ENCODE data around the gene RBM38.

The RBM38 gene

DNA sequence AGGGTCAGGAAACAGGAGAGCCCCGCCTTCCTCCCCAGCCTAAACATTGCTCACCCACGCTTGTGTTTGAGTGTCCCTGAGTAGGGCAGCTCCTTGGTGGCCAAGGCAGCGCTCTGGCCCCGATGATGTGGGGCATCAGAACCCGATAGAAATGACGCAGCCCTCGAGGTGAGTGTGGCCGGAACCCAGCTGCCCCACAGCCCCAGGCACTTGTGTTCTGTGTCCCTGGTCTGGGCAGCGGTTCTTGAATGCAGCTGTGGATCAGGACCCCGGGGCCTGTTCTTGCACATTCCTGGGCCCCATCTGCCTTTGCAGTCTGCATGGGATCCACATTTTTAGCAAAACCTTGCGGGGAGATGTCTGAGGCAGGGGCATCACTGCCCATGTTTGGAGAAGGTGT lies 12.8 kb downstream of the RBM38 start:
- DNase-seq (ENCODE audit: low spot score) = no peak

DNA sequence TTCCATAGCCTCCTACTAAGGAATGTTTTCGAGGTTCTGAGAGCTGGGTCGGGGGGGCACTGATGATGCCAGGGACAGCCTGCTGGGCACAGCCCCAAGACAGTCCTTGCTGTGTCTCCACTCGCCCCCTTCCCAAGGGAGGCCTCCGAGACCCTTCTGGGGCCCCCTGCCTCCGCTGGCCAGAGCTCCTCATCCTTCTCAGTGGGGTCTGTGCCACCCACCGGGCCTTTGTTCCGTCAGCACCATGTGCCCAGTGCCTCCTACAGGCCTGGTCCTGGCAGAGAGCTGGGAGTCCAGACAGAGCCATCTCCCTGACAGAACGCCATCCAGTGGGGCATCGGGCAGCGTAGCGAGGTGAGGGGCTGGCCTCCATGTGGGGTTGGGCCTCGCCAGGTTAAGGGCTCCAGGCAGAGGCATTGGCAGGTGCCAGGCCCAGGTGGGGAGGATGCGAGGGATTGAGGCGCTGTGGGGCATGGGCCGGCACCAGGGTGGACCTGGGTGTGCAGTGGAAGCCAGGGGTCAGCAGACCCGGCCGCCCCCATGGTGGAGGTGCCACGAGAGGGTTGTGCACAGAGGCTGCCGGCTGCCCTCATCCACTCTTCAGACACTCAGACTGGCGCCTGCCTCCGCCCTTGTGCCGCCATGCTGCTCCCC lies 13.3 kb downstream of the RBM38 start:
- DNase-seq (ENCODE audit: low spot score) = no peak

DNA sequence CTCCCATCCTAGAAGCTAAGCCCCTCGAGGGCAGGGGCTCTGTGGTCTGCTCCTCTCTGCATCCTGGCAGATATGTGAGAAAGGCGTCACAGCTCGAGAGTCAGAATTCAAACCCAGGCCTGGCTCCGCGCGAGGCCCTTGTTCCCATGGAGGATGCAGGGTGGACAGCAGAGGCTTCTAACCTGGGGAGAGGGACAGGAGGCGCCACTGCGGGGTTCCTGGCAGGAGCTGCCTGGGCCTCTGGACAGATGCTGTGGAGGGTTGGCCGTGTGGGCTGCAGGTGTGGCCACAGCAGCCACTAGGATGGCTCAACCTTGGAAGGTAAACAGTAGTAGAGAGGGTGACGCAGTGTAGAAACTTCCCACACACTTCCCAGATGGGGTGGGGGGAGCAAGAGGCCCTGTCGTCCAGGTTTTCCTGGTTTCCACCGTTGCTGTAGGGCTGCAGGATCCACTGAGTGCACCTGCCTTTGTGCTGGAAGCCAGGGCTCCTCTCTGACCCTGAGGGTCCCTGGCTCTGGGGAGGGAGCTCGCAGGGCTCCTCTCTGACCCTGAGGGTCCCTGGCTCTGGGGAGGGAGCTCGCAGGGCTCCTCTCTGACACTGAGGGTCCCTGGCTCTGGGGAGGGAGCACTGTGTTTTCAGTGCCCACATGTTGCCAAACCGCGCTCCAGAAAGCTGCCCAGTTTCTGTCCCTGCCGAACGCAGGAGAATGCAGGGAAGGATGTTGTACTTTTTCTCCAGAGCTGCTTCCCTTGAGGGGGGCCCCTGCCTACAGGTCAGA lies 14.2 kb downstream of the RBM38 start:
- no peak for DNase-seq (ENCODE audit: low spot score)

DNA sequence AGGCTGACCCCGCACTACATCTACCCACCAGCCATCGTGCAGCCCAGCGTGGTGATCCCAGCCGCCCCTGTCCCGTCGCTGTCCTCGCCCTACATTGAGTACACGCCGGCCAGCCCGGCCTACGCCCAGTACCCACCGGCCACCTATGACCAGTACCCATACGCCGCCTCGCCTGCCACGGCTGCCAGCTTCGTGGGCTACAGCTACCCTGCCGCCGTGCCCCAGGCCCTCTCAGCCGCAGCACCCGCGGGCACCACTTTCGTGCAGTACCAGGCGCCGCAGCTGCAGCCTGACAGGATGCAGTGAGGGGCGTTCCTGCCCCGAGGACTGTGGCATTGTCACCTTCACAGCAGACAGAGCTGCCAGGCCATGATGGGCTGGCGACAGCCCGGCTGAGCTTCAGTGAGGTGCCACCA lies 16.4 kb downstream of the RBM38 start:
- DNase-seq (ENCODE audit: low spot score) = no peak

DNA sequence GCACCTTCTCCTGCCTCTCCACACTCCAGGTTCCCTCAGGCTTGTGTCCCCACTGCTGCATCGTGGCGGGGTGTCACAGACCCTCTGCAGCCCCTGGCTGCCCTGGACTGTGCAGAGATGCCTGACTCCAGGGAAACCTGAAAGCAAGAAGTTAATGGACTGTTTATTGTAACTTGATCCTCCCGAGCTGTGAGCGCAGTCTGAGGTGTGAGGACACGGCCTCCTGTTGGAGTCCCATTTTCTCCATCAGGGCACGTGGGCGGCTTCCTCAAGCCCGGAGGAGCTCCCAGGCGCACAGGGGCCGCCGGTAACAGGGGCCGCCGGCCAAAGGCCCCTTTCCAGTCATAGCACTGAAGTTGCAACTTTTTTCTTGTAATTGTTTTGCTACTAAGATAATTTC lies 16.9 kb downstream of the RBM38 start:
- DNase-seq (ENCODE audit: low spot score) = no peak

DNA sequence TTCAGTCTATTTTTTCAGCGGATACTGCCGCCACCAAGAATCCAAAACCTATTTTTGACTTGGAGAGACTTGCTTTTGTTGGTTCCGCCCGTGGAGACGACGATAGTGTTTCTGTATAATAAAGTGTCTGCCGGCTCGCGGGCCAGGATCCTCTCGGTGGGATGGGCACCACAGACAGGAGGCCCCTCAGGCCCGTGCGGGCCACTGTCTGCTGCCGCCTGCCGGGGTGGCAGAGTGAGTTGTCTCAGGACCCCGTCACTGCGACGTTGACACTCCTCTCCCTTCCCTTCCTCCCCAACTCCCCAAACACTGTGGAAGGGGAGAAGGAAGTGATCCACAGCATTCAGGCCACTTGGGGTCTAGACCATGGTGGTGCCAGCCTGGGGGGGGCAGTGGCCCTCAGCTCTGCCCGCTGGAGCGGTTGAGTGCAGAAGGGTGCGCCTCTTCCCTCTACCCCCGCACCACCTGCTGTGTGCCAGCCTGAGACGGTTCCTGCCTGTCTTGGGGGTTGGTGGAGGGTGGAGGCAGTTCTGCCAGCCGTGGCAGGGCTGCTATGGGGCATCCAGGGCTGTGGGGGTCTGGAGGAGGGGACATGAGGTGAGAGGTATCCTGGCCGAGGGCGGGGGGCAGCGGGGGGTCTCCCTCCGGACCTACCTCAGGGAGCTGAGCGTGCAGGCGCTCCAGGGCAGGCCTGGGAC lies 17.5 kb downstream of the RBM38 start:
- DNase-seq (ENCODE audit: low spot score) = no peak

DNA sequence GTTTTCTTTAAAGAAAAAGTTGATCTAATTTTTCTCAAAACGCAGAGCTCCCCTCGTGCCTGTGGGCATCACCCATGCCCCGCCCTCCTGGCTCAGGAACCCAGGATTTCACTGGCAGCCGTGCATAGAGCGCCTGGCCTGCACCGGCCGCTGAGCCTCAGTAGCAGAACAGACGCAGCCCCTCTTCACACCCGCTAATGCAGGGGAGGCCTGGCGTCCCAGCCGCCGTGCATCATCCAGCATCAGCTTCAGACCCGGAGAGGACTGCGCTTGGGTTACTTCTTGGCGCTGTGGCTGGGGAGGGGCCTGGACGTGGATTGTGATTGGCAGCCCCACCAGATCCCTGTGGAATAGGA lies 18.1 kb downstream of the RBM38 start:
- no peak for DNase-seq (ENCODE audit: low spot score)

DNA sequence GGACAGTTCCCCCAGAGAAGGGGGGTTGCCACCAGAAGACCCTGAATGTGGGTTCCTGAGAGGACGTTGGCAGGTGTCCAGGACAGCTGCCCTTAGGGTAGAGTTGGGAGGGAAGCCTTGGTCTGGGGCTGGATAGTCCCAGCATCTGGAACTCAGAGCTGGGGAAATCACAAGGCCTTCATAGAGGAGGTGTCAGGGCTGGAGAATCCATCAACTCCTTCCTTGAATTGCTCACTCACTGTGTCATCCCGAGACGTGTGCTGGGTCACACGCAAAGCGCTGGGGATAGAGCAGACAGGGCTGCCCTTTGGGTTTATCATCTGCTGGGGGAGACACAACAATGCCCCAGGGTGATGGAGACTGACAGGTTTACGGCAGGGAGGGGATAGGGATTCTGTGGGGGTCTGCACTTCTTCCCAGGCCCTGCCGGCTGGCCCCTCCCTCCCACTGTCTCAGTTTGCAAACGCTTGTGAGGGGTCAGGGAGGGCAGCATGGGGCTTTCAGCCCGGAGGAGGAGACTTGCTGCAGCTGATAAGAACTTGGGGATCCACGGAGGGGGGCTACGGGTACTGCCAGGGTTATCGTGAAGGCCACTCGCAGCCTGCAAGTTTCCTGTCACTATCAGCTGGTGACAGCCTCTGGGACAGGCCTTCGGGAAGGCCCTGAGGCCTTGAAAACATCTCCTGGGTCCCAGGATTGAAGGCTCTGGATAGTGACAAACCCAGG lies 18.6 kb downstream of the RBM38 start:
- DNase-seq (ENCODE audit: low spot score) = no peak

DNA sequence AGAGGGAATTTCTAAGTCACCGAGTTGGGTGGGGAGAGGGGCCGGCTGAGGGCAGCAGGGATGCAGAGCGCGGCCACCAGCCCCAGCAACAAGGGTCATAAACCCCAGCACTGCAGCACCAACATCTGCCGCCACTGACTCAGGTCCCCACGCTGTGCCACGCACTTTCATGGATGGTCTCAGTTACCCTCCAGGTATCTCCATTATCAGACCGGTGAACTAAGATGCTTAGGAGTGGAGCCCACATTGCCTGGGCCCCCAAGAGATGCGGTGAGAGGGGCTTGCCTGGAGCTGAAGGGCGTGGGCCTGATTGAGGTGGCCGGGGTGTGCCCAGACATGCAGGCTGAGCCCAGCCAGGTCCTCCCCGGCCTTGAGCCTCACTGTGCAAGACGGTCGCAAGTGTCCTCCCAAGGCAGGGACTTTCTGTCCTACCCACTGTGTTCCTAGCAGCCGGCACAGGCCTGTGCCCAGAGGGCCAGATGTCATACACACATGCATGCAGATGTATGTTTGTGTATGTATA lies 19.3 kb downstream of the RBM38 start:
- no peak for DNase-seq (ENCODE audit: low spot score)

DNA sequence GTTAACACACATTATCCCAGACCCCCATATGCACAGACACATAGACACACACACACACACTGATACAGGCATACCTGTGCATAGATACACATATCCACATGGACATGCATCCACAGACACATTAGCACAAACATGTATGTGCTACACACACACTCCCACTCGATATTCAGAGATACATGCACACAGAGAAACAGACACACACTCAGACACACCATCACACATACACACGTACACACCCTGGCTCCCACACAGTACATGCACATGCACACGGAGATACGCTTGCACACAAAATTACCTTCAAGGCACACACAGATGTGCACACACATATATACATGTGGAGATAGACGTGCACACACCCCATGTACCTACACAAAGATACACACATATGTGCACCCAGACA lies 19.7 kb downstream of the RBM38 start:
- no peak for DNase-seq (ENCODE audit: low spot score)

DNA sequence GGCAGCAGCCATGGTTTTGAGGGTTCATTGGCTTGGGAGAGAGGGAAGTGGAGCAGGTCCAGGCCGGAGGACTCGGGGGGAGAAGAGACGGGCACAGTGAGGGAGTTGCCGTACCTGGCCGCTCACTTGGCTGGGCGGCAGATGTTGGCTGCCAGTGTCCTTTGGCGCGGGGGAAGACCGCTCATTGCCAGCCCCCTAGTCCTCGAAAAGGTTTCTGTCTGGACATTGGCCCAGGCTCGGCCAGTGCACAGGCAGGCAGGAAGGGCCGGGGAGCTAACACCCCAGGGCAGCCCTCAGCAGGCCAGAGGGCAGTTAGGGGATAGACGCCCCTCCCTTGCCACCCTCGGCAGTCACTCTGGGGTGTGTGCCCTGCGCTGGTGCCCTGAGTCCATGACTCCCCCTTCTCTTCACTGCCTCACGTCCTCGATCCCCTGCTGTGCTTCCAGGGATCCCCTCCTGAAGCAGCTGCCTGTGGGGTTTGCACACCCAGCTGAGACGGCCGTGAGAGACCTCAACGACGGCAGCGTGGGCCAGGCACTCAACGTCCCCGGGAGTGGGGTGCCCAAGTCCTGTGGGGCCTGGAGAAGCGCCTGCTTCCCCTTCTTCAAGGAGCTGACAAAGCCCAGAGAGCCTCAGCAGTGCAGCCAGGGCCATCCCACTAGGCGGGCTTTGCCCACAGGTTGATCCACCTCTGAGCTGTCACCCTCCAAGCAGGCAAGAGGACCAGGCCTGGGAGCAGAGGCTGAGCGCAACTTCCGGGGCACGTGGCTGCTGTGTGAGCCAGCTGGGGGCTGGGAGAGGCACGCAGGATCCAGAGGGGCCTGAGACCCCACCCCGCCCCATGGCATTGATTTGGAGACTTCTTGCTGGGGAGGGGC lies 20.4 kb downstream of the RBM38 start:
- DNase-seq (ENCODE audit: low spot score) = no peak

DNA sequence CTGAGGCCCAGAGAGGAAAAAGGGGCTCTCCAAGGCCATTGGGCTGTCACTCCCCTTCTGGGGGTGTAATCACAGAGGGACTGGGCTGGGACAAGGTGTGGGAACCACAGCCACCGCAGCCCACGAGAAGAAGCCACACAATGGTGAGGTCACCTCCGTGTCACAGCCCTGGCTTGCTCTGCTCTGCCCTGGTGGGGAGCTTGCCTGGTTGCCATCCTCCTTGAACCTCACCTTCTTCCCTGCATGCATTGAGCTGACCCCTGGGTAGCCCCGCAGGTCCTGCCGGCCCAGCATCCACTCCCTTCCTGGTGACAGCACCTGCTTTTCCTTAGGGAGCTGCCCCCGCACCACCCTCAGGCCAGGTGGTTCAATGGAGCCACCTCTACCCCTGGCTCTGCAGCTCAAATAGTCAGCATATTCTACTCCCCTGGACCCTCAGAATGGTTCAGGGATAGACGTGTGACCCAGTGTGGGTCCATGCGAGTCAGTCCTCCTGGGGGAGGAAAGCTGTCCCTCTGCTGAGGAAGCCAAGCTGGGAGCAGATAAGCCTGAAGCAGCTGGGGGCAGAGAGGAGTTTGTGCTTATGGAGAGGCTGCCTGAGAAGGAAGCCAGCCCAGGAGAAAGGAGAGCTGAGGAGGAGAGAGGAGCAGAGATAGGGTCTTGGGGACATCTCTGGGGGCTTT lies 21.3 kb downstream of the RBM38 start:
- no peak for DNase-seq (ENCODE audit: low spot score)

DNA sequence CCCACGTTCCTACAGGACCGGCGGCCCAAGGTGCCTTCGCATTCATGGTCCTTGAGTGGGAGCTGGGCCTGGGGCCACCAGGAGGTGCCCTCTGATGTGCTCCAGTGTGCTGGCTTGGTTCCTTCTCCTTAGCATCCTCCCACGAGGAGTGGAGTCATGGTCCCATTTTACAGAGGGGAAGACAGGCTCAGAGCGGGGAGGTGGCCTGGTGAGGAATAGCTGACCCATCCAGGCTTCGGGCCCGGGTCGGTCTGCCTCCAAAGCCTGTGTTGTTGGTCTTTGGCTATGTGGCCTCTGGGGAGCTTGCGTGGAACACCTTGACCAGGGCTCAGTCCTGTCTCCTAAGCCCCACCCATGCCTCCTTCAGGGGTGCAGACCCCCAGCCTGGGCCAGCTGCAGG lies 22.8 kb downstream of the RBM38 start:
- DNase-seq (ENCODE audit: low spot score) = no peak

DNA sequence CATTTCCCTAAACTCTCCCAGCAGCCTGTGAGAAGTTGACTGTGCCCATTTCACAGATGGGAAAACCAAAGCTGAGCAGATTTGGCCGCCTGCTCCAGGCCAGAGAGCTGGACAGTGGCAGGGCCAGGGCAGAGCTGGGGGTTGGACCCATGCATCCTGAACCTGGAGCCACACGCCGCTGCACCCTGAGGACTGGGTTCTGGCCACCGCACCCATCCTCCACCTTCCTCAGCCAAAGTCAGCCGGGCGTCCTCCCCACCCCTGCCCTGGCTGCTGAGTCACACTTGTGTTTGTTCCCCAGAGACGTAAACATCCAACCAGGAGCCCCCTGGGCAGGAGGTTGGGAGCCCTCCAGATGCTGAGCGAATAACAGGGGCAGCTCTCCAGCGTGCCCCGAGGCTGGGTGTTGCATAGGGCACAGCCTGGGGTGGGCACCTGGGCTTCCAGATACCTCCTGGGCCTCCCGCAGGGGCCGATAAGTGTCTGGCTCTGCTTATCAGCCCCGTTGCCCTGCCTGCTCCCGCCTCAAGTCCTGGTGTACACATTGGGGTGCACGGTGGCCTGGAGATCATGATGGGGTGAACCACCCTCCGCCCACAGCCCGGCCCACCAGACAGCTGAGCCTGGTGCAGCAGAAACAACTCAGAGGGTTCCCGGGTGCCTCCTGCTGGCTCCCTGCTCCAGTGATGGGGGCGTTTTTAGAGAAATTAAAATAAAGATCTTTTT lies 23.8 kb downstream of the RBM38 start:
- DNase-seq (ENCODE audit: low spot score) = no peak

DNA sequence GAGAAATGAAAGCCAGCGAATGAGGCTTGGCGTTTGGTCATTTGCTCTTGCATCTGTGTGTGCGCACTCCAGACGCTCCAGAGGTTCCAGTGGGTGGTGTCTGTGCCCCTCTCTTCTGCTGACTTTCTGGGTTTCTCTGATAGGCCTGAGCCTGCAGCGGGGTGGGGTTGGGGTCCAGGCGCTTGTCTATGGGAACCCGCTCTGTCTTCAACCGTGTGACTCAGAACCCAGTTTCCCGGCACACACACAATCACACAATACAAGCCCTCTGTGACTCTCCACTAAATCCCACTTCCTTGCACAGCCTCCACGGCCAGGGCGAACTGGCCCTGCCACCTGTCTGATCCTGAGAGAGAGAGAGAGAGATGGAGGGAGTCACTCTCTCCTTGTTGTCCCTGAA lies 24.6 kb downstream of the RBM38 start:
- DNase-seq (ENCODE audit: low spot score) = no peak

DNA sequence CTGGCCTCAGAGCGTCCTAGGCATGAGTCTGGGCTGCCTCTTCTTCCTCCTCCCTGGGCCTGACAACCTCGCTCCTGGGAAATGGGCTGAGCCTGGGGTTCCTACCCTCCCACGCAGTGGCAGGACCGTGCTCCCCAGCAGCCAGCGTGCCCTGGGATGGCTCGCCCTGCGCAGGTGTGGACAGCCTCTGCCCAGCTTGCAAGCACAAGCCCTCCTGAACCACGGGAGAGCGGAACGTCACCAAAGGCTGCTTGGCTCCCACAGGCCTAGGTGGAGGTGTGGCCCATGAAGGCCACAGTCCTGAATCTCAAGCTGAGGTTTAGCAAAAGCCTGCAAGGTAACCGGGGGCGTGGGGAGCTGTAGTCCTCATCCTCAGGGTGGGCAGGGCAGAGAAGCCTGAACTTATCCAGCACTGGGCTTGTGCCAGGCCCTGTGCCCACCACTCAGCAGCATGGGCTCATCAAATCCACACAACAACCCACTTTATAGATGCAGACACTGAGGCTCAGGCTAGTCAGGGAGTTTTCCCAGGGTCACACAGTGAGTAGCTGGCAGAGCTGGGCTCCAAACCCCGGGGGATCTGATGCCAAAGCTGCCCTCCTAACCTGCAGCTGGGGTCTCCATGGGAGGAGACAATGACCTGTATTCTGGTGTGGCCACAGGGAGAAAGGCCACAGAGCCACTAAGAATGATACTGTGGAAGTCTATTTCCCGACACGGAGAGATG lies 25.3 kb downstream of the RBM38 start:
- no peak for DNase-seq (ENCODE audit: low spot score)

DNA sequence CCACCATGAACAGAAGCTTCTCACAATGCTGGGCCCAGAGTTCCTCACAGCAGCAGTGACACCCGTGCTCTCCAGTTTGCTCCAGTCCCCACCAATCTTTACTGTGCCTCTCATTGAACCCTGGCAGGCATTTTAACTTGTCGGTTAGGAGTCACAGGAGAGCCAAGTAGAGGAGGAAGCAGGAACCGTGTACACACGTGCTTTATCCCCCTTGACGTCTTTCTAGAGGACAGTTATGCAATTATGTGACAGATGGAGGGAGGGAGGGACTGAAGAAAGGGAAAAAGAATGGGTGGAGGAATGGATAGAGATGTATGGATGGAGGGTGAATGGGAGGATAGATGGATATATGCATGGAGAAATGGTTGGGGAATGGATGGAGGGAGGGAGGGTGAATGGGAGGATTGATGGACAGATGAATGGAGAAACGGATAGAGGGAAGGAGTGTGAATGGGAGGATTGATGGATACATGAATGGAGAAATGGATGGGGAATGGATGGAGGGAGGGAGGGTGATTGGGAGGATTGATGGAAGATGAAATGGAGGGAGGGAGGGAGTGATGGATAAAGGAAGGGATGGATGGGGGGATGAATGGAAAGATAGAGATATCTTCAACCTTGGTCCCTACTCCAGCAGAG lies 26.0 kb downstream of the RBM38 start:
- DNase-seq (ENCODE audit: low spot score) = no peak

DNA sequence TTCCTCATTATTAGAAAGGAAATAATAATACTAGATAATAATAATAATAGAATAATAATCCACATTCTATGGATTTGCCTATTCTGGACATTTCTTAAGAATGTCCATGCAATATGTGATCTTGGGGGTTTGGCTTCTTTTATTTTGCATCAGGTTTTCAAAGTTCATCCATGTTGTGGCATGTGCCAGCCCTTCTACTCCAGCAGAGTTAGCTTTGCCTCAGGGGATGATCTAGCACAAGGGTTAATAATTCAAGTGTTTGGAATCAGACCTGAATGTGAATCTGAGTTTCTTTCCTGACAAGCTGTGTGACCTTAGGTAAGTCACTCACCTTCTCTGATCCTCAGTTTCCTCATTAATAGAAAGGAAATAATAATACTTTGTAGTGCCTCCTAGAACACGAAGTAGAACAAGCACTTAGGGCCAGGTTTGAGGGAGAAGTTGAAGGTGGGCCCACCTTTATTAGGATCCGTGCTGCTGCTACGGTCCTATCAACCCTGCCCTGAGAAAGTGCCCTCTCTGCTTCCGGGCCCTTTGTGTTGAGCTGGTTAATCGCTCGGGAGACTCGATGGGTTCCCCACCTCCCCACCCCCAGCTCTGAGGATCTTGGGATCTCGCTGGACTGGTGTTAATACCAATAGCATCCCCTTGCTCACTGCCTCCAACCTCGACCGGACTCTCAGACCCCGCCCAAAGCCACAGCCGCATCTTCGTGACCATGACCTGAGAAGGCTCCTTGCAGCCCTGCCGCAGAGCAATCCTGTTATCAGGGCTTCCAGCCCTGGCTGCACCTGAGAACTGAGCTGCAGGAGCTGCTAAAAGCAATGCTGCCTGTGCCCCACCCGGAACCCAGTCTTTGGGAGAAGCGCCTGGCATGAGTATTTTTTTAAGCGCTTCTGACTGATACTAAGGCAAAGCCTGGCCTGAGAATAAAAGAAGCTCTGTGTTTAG lies 26.9 kb downstream of the RBM38 start:
- DNase-seq (ENCODE audit: low spot score) = no peak
